Measurements from ENCODE around the gene TIMD4.
"Not testable (repeated sequence)": the region's sequence is repeated elsewhere in the genome, so short reads cannot be mapped to it uniquely, and the experiment has no call there.

DNA sequence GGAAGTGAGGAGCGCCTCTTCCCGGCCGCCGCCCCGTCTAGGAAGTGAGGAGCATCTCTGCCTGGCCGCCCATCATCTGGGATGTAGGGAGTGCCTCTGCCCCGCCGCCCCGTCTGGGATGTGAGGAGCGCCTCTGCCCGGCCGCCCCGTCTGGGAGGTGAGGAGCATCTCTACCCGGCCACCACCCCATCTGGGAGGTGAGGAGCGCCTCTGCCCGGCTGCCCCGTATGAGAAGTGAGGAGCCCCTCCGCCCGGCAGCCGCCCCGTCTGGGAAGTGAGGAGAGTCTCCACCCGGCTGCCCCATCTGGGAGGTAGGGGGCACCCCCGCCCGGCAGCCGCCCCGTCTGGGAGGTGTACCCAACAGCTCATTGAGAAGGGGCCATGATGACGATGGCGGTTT lies 22.6 kb downstream of the TIMD4 start:
- TF ChIP-seq, protein P1, sequence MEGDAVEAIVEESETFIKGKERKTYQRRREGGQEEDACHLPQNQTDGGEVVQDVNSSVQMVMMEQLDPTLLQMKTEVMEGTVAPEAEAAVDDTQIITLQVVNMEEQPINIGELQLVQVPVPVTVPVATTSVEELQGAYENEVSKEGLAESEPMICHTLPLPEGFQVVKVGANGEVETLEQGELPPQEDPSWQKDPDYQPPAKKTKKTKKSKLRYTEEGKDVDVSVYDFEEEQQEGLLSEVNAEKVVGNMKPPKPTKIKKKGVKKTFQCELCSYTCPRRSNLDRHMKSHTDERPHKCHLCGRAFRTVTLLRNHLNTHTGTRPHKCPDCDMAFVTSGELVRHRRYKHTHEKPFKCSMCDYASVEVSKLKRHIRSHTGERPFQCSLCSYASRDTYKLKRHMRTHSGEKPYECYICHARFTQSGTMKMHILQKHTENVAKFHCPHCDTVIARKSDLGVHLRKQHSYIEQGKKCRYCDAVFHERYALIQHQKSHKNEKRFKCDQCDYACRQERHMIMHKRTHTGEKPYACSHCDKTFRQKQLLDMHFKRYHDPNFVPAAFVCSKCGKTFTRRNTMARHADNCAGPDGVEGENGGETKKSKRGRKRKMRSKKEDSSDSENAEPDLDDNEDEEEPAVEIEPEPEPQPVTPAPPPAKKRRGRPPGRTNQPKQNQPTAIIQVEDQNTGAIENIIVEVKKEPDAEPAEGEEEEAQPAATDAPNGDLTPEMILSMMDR (conservative IDR thresholded peaks at IDR 0.05 in 1 of 2, IDR thresholded peaks at IDR 0.05 in 1 of 2; ENCODE audit: extremely low read depth in 1 of 2, insufficient read depth in 1 of 2, low read depth in 1 of 2, low read length in 2 of 2), result not testable (repeated sequence)
- not testable (repeated sequence) for TF ChIP-seq EZH2 (IDR thresholded peaks at IDR 0.05; ENCODE audit: borderline replicate concordance, low read length)
